GM18505 (cell line): ENCODE data around the gene TRAT1.
A peak's percentile ranks its signal among the peaks of the same experiment; 100 is the strongest.

ENCODE experiments used
- ATAC-seq: cut with Tn5 transposase; IDR thresholded peaks from one replicate; pipeline ENCODE4 v1.9.1; 2021; ENCODE audit not compliant: unreplicated experiment
- POLR2A ChIP-seq: IDR thresholded peaks from 4 replicates; pipeline ENCODE4 v1.6.1; 2011; ENCODE audit warnings: borderline replicate concordance; ENCODE audit not compliant: insufficient read depth, insufficient read length; ENCODE audit errors: extremely low read depth

The TRAT1 gene

DNA sequence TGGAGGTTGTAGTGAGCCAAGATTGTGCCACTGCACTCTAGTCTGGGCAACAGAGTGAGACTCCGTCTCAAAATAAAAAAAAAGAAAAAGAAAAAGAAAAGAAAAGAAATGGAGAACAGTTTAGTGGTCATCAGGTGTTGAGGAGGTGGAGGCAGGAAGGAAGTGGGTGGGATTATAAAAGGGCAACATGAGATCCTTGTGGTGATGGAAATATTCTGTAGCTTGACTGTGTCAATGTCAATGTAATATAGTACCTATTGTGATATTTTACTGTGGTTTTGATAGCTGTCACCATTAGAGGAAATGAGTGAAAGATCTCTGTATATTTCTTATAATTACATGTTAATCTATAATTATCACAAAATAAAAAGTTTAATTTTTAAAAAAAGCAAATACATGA, 60.8 kb downstream of the TRAT1 start:
- no peak for ATAC-seq
- no peak for TF ChIP-seq POLR2A

DNA sequence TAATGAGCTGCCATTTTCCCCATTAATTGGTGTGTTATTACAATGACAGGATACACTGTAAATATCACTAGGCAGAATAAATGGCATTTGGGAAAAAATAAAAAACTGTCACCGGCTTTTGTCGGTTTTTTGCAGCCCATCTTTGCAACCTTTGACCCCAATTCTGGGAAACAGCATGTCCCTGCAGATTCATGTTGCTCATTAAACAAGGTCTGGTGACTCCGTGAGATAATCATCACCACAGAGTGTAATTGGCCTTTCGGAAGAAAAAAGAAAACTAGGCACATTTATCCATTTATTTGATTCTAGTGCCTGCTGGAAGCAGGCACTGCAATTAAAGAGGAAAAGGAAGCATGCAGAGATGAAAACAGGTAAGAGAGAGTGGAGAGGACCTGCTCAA, 64.5 kb downstream of the TRAT1 start:
- no peak for ATAC-seq
- TF ChIP-seq POLR2A, result no peak

GRCh38 chr3:108887777-108888176, 65.2 kb downstream of the TRAT1 start:
- ATAC-seq, result no peak
- TF ChIP-seq POLR2A, result no peak

DNA sequence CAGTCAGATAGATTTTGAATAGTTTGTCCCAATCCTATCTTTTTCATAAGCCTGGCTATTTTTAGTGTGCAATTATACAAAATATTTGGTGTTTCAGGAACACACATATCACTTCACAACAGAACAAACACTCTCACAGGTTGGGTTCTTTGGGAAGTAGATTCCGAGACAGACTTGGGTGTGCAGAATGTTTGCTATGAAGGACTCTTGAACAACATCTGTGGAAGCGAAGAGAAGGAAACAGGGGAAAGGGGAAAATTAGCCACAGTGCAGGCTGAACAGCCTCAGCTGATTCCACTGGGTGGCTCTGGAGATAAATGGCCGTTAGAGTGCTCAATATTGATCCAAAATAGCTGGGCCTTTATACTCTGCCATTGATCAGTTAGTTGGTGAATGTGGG, 69.2 kb downstream of the TRAT1 start:
- ATAC-seq, result no peak
- TF ChIP-seq POLR2A, result no peak

GRCh38 chr3:108894981-108895380, 72.4 kb downstream of the TRAT1 start:
- no peak for ATAC-seq
- no peak for TF ChIP-seq POLR2A

DNA sequence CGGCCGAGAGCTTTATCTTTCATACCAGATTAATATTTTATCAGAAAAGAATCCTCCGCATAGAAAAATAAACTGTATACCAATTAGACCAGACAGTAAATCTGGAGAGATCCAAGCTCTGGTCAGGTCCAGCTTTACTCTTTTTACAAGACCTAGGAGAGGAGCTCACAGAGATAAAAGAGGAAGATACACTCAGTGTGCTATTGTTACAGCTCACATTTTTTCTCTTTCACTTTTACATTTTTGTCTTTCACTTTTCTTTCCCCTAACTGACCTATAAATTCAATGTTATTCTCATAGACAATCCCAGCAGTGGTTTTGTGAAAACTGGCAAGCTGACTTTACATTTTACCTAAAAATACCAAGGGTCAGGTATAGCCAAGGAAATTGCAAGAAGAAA, 75.3 kb downstream of the TRAT1 start:
- peak; percentile 55 for ATAC-seq
- TF ChIP-seq POLR2A, result no peak

DNA sequence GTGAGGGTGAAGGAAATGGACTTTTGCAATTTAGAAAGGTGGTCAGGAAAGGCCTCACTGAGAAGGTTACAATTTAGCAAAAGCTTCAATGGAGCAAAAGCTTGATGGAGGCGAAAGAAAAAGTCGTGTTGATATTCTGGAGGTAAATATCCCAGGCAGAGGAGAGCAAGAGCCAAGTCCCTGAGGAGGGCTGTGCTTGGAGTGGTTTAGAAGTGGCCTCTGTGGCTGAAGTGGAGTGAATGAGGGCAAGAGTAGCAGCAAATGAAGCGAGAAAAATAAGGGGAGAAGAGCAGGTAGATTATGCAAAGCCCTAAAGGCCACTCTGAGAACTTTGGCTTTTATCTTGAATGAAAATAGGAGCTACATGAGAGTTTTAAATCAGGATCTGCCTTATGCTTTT, 76.9 kb downstream of the TRAT1 start:
- ATAC-seq, result no peak
- TF ChIP-seq POLR2A, result no peak
